GM12878 (cell line): ENCODE data around the gene HS6ST3. TPM values are rescaled to one million over a fixed set of nuclear protein-coding genes. Genes with fewer than 3 reads are reported as not detected.
"Not testable (repeated sequence)": the region's sequence is repeated elsewhere in the genome, so short reads cannot be mapped to it uniquely, and the experiment has no call there.

Source experiments
- ATAC-seq: fragments of 200-7000 bp; cut with Tn5 transposase; 3 replicates; pipeline ENCODE4 v1.9.1; 2020; ENCODE audit warnings: mild to moderate bottlenecking, moderate library complexity
- BruUV-seq: library from RNA; stranded (reverse); fragments of 400-500 nt; replicated peaks from 2 replicates; lab custom pipeline; 2021; lab: Mats Ljungman, UMichigan
- CTCF ChIA-PET: fragments of 300-600 bp; sonication (Branson Sonifier 250); formaldehyde crosslinking; extraction: SDS; loops from one replicate; lab custom pipeline; 2021; ENCODE audit warnings: inconsistent platforms; lab: Yijun Ruan, JAX
- POLR2A ChIA-PET: fragments of 350-600 bp; formaldehyde crosslinking; extraction: SDS; loops from one replicate; lab custom pipeline; 2021; ENCODE audit warnings: inconsistent platforms; lab: Charles Lee
- RAD21 ChIA-PET: fragments of 300-600 bp; sonication (Branson Sonifier 250); formaldehyde crosslinking; loops from one replicate; lab custom pipeline; 2023; ENCODE audit warnings: antibody characterized with exemption; ENCODE audit not compliant: unreplicated experiment; lab: Charles Lee
- SMC1A ChIA-PET: fragments of 300-600 bp; sonication (Branson Sonifier 250); formaldehyde crosslinking; loops from one replicate; lab custom pipeline; 2023; ENCODE audit not compliant: unreplicated experiment, uncharacterized antibody; lab: Charles Lee
- DNase-seq: peaks from one replicate; pipeline ENCODE4 v3.0.0-alpha.2; 2011; ENCODE audit warnings: low read depth, low spot score
- FAIRE-seq: peaks from 3 replicates; lab custom pipeline; 2011; peaks lifted over from hg19 to GRCh38; lab: Jason Lieb, UNC
- H2AFZ ChIP-seq: 2 replicates; pipeline ENCODE4 v1.6.0; 2011; ENCODE audit warnings: low read depth, low read length, control low read depth; ENCODE audit not compliant: control insufficient read depth
- H3K27ac ChIP-seq: 2 replicates; pipeline ENCODE4 v1.5.1; 2011; ENCODE audit warnings: control low read depth; ENCODE audit not compliant: control insufficient read depth, insufficient read depth
- H3K27me3 ChIP-seq, 2 experiments: replicated peaks in 1 of 2; 2 replicates each; pipeline versions ENCODE4 v1.6.0 to v1.6.1; 2011; ENCODE audit warnings: low read length in 1 of 2; ENCODE audit not compliant: control insufficient read depth in 2 of 2, insufficient read depth in 2 of 2
- H3K36me3 ChIP-seq, 2 experiments: 2 replicates each; pipeline ENCODE4 v1.5.1; 2011; ENCODE audit warnings: low read length in 1 of 2; ENCODE audit not compliant: control insufficient read depth in 2 of 2, insufficient read depth in 2 of 2
- H3K4me1 ChIP-seq: 2 replicates; pipeline ENCODE4 v1.6.1; 2011; ENCODE audit warnings: mild to moderate bottlenecking, low read length, moderate library complexity, mixed read lengths; ENCODE audit not compliant: control insufficient read depth, insufficient read depth
- H3K4me2 ChIP-seq: 2 replicates; pipeline ENCODE4 v1.6.0; 2011; ENCODE audit warnings: control low read depth; ENCODE audit not compliant: control insufficient read depth, insufficient read depth
- H3K4me3 ChIP-seq: fragments of 200-600 bp; sonication (generic); 2 replicates; pipeline ENCODE4 v1.5.1; 2016
- H3K79me2 ChIP-seq: 2 replicates; pipeline ENCODE4 v1.6.0; 2011; ENCODE audit warnings: low read length; ENCODE audit not compliant: control insufficient read depth, insufficient read depth
- H3K9ac ChIP-seq: 2 replicates; pipeline ENCODE4 v1.8.0; 2011; ENCODE audit warnings: low read length, control low read depth, mixed read lengths; ENCODE audit not compliant: control insufficient read depth, insufficient read depth
- H3K9me3 ChIP-seq: replicated peaks from 3 replicates; pipeline ENCODE4 v1.5.1; 2011; ENCODE audit warnings: mild to moderate bottlenecking, low read length; ENCODE audit not compliant: control insufficient read depth, insufficient read depth
- H4K20me1 ChIP-seq: 2 replicates; pipeline ENCODE4 v1.6.0; 2011; ENCODE audit not compliant: control insufficient read depth, insufficient read depth
- EED ChIP-seq: sonication (generic); IDR thresholded peaks from 2 replicates; pipeline ENCODE4 v1.6.1; 2016; ENCODE audit warnings: antibody characterized with exemption, low read depth
- NFXL1 ChIP-seq: fragments of 450-650 bp; IDR thresholded peaks from 2 replicates; pipeline ENCODE4 v1.6.1; 2017; ENCODE audit warnings: antibody characterized with exemption, mild to moderate bottlenecking, borderline replicate concordance
- SIN3A ChIP-seq: IDR thresholded peaks from 2 replicates; pipeline ENCODE4 v1.6.1; 2012; ENCODE audit warnings: low read depth, low read length, improper control_type of control experiment
- TCF7 ChIP-seq: IDR thresholded peaks from 2 replicates; pipeline ENCODE4 v1.6.1; 2014; ENCODE audit warnings: antibody characterized with exemption, borderline replicate concordance
- WGBS: methylation state at CpG from one replicate; pipeline ENCODE4 v1.1.6; 2016; ENCODE audit warnings: low lambda C conversion rate; ENCODE audit not compliant: insufficient replicate concordance, insufficient coverage; ENCODE audit errors: missing lambda C conversion rate; 5-methylcytosine and 5-hydroxymethylcytosine counted together
- in situ Hi-C: fragments of 300-500 bp; cut with MboI; formaldehyde crosslinking; loops from 9 replicates; pipeline ENCODE4 v1.14.3; 2018; ENCODE audit warnings: mixed read lengths
- intact Hi-C: fragments of 100-400 bp; cut with micrococcal nuclease; formaldehyde crosslinking; loops from one replicate; pipeline ENCODE4 v1.14.2; 2022; ENCODE audit not compliant: unreplicated experiment
- polyA plus RNA-seq, 11 experiments: library from polyadenylated mRNA; depleted of rRNA in 4 of 11; unstranded in 6 of 11; stranded (reverse) in 5 of 11; fragments of >200 nt; fragmentation: Nextera tagmentation in 4 of 11; fragmentation: Illumina TruSeq in 1 of 11; extraction: Ambion mirVana in 4 of 11; extraction: Trizol in 1 of 11; gene quantifications; 1 replicate in 1 of 11; 2 replicates in 10 of 11; pipeline versions ENCODE4 v1.2.1 to v1.2.3, GENCODE V29; 2011 to 2016; ENCODE audit warnings: inconsistent platforms in 2 of 11, missing spikeins in 2 of 11, low read depth in 1 of 11
- total RNA-seq, 4 experiments: library from RNA; depleted of rRNA in 3 of 4; stranded (reverse); fragments of >200 nt in 3 of 4; fragmentation: Illumina TruSeq in 1 of 4; extraction: Trizol in 1 of 4; gene quantifications; 2 replicates each; pipeline versions ENCODE4 v1.2.1 to v1.2.3, GENCODE V29; 2013 to 2021
- TF ChIP-seq, protein P1 (sequence below): fragments of 150-350 bp; IDR thresholded peaks from 2 replicates; pipeline ENCODE4 v1.6.1; 2014; ENCODE audit warnings: mild to moderate bottlenecking, low read depth, low read length

Gene HS6ST3
- total and polyA plus RNA-seq, 10 of the 15 experiments (the other 5 are each of a cell fraction or from before 2014, with no cell fraction given) = under 0.01 to 2.9 TPM; not detected in 8

GRCh38 chr13:96044238-96044637 is 45.7 kb upstream of the HS6ST3 start:
- H3K4me2 ChIP-seq = no peak overlapping the region
- WGBS = 100% methylated on average over 1 of the region's 1 CpG
- no TSS peak for BruUV-seq
- H3K4me1 ChIP-seq = no peaks in the 10 kb centered on the region
- no peak for ATAC-seq
- intact Hi-C loops (no loop called here), in situ Hi-C loops (no loop called here)
- CTCF ChIA-PET = interaction anchor here (0.6 to 1.8 kb wide), 3 partner anchors 14 to 24 kb away, joined by 3 to 6 read pairs (median 3); no protein-coding TSS in a partner anchor
- SMC1A ChIA-PET = interaction anchor here (0.7 to 1.9 kb wide), 3 partner anchors 9 to 33 kb away, joined by 3 to 5 read pairs (median 3); partner anchors contain the start of gene UGGT2
- H3K36me3 ChIP-seq = no peaks in the 10 kb centered on the region; a peak in 1 of 4 replicates
- H3K4me3 ChIP-seq = no peak overlapping the region
- H4K20me1 ChIP-seq = no peaks in the 10 kb centered on the region
- H3K27ac ChIP-seq = no peak overlapping the region
- POLR2A ChIA-PET = no interaction called here
- peaks cover 6% of the 10 kb centered on the region for H3K9me3 ChIP-seq
- DNase-seq = no peak
- H2AFZ ChIP-seq = no peak overlapping the region
- RAD21 ChIA-PET = interaction anchor here (0.8 kb wide), 1 partner anchor 8 kb away, joined by 3 read pairs; no protein-coding TSS in a partner anchor
- no peak overlapping the region for H3K9ac ChIP-seq
- peaks cover 8% of the 10 kb centered on the region for H3K79me2 ChIP-seq
- no peak for FAIRE-seq
- H3K27me3 ChIP-seq = no peaks in the 10 kb centered on the region
- TF ChIP-seq NFXL1 (no peak), SIN3A (no peak), EED (no peak), TCF7 (no peak)
- TF ChIP-seq, protein P1, sequence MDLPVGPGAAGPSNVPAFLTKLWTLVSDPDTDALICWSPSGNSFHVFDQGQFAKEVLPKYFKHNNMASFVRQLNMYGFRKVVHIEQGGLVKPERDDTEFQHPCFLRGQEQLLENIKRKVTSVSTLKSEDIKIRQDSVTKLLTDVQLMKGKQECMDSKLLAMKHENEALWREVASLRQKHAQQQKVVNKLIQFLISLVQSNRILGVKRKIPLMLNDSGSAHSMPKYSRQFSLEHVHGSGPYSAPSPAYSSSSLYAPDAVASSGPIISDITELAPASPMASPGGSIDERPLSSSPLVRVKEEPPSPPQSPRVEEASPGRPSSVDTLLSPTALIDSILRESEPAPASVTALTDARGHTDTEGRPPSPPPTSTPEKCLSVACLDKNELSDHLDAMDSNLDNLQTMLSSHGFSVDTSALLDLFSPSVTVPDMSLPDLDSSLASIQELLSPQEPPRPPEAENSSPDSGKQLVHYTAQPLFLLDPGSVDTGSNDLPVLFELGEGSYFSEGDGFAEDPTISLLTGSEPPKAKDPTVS = no peak

DNA sequence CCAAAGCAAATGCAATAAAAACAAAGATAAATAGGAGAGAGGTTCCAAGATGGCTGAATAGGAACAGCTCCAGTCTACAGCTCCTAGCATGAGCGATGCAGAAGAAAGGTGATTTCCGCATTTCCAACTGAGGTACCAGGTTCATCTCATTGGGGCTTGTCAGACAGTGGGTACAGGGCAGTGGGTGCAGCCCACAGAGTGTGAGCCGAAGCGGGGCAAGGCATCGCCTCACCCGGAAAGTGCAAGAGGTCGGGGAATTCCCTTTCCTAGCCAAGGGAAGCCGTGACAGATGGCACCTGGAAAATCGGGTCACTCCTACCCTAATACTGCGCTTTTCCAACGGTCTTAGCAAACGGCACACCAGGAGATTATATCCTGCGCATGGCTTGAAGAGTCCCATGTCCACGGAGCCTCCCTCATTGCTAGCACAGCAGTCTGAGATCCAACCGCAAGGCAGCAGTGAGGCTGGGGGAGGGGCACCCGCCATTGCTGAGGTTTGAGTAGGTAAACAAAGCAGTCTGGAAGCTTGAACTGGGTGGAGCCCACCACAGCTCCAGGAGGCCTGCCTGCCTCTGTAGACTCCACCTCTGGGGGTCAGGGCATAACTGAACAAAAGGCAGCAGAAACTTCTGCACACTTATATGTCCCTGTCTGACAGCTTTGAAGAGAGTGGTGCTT is 43.3 kb upstream of the HS6ST3 start:
- intact Hi-C loops, H3K4me3 ChIP-seq, H3K4me2 ChIP-seq, H3K9me3 ChIP-seq, H3K36me3 ChIP-seq, RAD21 ChIA-PET, H3K27ac ChIP-seq, ATAC-seq, H3K27me3 ChIP-seq, BruUV-seq, H2AFZ ChIP-seq, CTCF ChIA-PET, H3K79me2 ChIP-seq, H3K4me1 ChIP-seq, FAIRE-seq, DNase-seq, H3K9ac ChIP-seq, in situ Hi-C loops, POLR2A ChIA-PET, H4K20me1 ChIP-seq: not testable (repeated sequence)
- WGBS = 97% methylated on average over 16 of the region's 16 CpGs
- SMC1A ChIA-PET = interaction anchor here (1.4 kb wide), 1 partner anchor 12 kb away, joined by 5 read pairs; no protein-coding TSS in a partner anchor

DNA sequence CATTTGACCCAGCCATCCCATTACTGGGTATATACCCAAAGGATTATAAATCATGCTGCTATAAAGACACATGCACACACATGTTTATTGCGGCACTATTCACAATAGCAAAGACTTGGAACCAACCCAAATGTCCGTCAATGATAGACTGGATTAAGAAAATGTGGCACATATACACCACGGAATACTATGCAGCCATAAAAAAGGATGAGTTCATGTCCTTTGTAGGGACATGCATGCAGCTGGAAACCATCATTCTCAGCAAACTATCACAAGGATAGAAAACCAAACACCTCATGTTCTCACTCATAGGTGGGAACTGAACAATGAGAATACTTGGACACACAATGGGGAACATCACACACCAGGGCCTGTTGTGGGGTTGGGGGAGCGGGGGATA is 39.0 kb upstream of the HS6ST3 start:
- DNase-seq, H2AFZ ChIP-seq, H3K36me3 ChIP-seq, H3K9me3 ChIP-seq, H3K4me1 ChIP-seq, intact Hi-C loops, H4K20me1 ChIP-seq, RAD21 ChIA-PET, H3K4me2 ChIP-seq, in situ Hi-C loops, FAIRE-seq, CTCF ChIA-PET, SMC1A ChIA-PET, H3K9ac ChIP-seq, H3K4me3 ChIP-seq, ATAC-seq, BruUV-seq, H3K27me3 ChIP-seq, H3K27ac ChIP-seq: not testable (repeated sequence)
- peaks cover 15% of the 10 kb centered on the region for H3K79me2 ChIP-seq
- POLR2A ChIA-PET = interaction anchor here (0.7 kb wide), 1 partner anchor 32 kb away, joined by 3 read pairs; no protein-coding TSS in a partner anchor
- 91% methylated on average over 4 of the region's 4 CpGs for WGBS
